Measurements from ENCODE around the gene NTSR2.

DNA sequence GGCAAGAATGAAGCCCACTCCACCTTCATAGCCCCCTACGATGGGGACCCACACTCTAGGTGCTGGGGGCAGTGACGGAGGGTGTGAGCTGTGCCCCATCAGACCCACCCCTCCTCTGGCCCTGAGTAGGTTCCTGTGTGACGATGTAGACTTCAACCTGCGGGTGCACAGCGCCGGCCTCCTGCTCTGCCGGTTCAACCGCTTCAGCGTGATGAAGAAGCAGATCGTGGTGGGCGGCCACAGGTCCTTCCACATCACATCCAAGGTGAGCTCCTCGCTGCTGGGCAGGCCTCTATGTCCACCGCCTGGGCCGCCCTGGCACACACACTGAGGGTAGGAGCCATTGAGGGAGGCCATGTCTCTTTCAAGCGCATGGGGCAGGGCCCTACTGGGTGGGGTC, 34.9 kb downstream of the NTSR2 start:
- TF ChIP-seq CTCF (IDR thresholded peaks at IDR 0.05; ENCODE audit: low read length): no peak
- no peak for TF ChIP-seq EZH2phosphoT487 (IDR thresholded peaks at IDR 0.05; ENCODE audit: low read length)

Data from MM.1S (cell line).